GM12878 (cell line): ENCODE results near the gene CGAS. TPM values are rescaled to one million over a fixed set of nuclear protein-coding genes. Genes with fewer than 3 reads are reported as not detected.

ENCODE experiments used
- ATAC-seq: fragments of 200-7000 bp; cut with Tn5 transposase; 3 replicates; pipeline ENCODE4 v1.9.1; 2020; ENCODE audit warnings: mild to moderate bottlenecking, moderate library complexity
- BruUV-seq: library from RNA; stranded (reverse); fragments of 400-500 nt; replicated peaks from 2 replicates; lab custom pipeline; 2021; lab: Mats Ljungman, UMichigan
- CTCF ChIA-PET: fragments of 300-600 bp; sonication (Branson Sonifier 250); formaldehyde crosslinking; extraction: SDS; loops from one replicate; lab custom pipeline; 2021; ENCODE audit warnings: inconsistent platforms; lab: Yijun Ruan, JAX
- POLR2A ChIA-PET: fragments of 350-600 bp; formaldehyde crosslinking; extraction: SDS; loops from one replicate; lab custom pipeline; 2021; ENCODE audit warnings: inconsistent platforms; lab: Charles Lee
- RAD21 ChIA-PET: fragments of 300-600 bp; sonication (Branson Sonifier 250); formaldehyde crosslinking; loops from one replicate; lab custom pipeline; 2023; ENCODE audit warnings: antibody characterized with exemption; ENCODE audit not compliant: unreplicated experiment; lab: Charles Lee
- SMC1A ChIA-PET: fragments of 300-600 bp; sonication (Branson Sonifier 250); formaldehyde crosslinking; loops from one replicate; lab custom pipeline; 2023; ENCODE audit not compliant: unreplicated experiment, uncharacterized antibody; lab: Charles Lee
- DNase-seq: peaks from one replicate; pipeline ENCODE4 v3.0.0-alpha.2; 2011; ENCODE audit warnings: low read depth, low spot score
- FAIRE-seq: peaks from 3 replicates; lab custom pipeline; 2011; peaks lifted over from hg19 to GRCh38; lab: Jason Lieb, UNC
- H2AFZ ChIP-seq: 2 replicates; pipeline ENCODE4 v1.6.0; 2011; ENCODE audit warnings: low read depth, low read length, control low read depth; ENCODE audit not compliant: control insufficient read depth
- H3K27ac ChIP-seq: 2 replicates; pipeline ENCODE4 v1.5.1; 2011; ENCODE audit warnings: control low read depth; ENCODE audit not compliant: control insufficient read depth, insufficient read depth
- H3K27me3 ChIP-seq, 2 experiments: replicated peaks in 1 of 2; 2 replicates each; pipeline versions ENCODE4 v1.6.0 to v1.6.1; 2011; ENCODE audit warnings: low read length in 1 of 2; ENCODE audit not compliant: control insufficient read depth in 2 of 2, insufficient read depth in 2 of 2
- H3K36me3 ChIP-seq, 2 experiments: 2 replicates each; pipeline ENCODE4 v1.5.1; 2011; ENCODE audit warnings: low read length in 1 of 2; ENCODE audit not compliant: control insufficient read depth in 2 of 2, insufficient read depth in 2 of 2
- H3K4me1 ChIP-seq: 2 replicates; pipeline ENCODE4 v1.6.1; 2011; ENCODE audit warnings: mild to moderate bottlenecking, low read length, moderate library complexity, mixed read lengths; ENCODE audit not compliant: control insufficient read depth, insufficient read depth
- H3K4me2 ChIP-seq: 2 replicates; pipeline ENCODE4 v1.6.0; 2011; ENCODE audit warnings: control low read depth; ENCODE audit not compliant: control insufficient read depth, insufficient read depth
- H3K4me3 ChIP-seq: fragments of 200-600 bp; sonication (generic); 2 replicates; pipeline ENCODE4 v1.5.1; 2016
- H3K79me2 ChIP-seq: 2 replicates; pipeline ENCODE4 v1.6.0; 2011; ENCODE audit warnings: low read length; ENCODE audit not compliant: control insufficient read depth, insufficient read depth
- H3K9ac ChIP-seq: 2 replicates; pipeline ENCODE4 v1.8.0; 2011; ENCODE audit warnings: low read length, control low read depth, mixed read lengths; ENCODE audit not compliant: control insufficient read depth, insufficient read depth
- H3K9me3 ChIP-seq: replicated peaks from 3 replicates; pipeline ENCODE4 v1.5.1; 2011; ENCODE audit warnings: mild to moderate bottlenecking, low read length; ENCODE audit not compliant: control insufficient read depth, insufficient read depth
- H4K20me1 ChIP-seq: 2 replicates; pipeline ENCODE4 v1.6.0; 2011; ENCODE audit not compliant: control insufficient read depth, insufficient read depth
- ASH2L ChIP-seq: fragments of 300-600, 200-600 bp; sonication (generic); IDR thresholded peaks from 2 replicates; pipeline ENCODE4 v1.6.1; 2017; ENCODE audit warnings: low read depth, mild to moderate bottlenecking, borderline replicate concordance
- CEBPB ChIP-seq, 2 experiments: fragments of 150-350 bp in 1 of 2; IDR thresholded peaks; 2 replicates each; pipeline ENCODE4 v1.6.1; 2012 to 2014; ENCODE audit warnings: low read depth in 2 of 2, low read length in 2 of 2, borderline replicate concordance in 1 of 2, inconsistent platforms in 1 of 2
- RBBP5 ChIP-seq: fragments of 200-600 bp; sonication (generic); conservative IDR thresholded peaks from 2 replicates; pipeline ENCODE4 v1.6.1; 2016
- SMC3 ChIP-seq: IDR thresholded peaks from 2 replicates; pipeline ENCODE4 v1.6.1; 2011; ENCODE audit warnings: low read length, improper control_type of control experiment, borderline replicate concordance
- WGBS: methylation state at CpG from one replicate; pipeline ENCODE4 v1.1.6; 2016; ENCODE audit warnings: low lambda C conversion rate; ENCODE audit not compliant: insufficient replicate concordance, insufficient coverage; ENCODE audit errors: missing lambda C conversion rate; 5-methylcytosine and 5-hydroxymethylcytosine counted together
- in situ Hi-C: fragments of 300-500 bp; cut with MboI; formaldehyde crosslinking; loops from 9 replicates; pipeline ENCODE4 v1.14.3; 2018; ENCODE audit warnings: mixed read lengths
- intact Hi-C: fragments of 100-400 bp; cut with micrococcal nuclease; formaldehyde crosslinking; loops from one replicate; pipeline ENCODE4 v1.14.2; 2022; ENCODE audit not compliant: unreplicated experiment
- polyA plus RNA-seq, 11 experiments: library from polyadenylated mRNA; depleted of rRNA in 4 of 11; unstranded in 6 of 11; stranded (reverse) in 5 of 11; fragments of >200 nt; fragmentation: Nextera tagmentation in 4 of 11; fragmentation: Illumina TruSeq in 1 of 11; extraction: Ambion mirVana in 4 of 11; extraction: Trizol in 1 of 11; gene quantifications; 1 replicate in 1 of 11; 2 replicates in 10 of 11; pipeline versions ENCODE4 v1.2.1 to v1.2.3, GENCODE V29; 2011 to 2016; ENCODE audit warnings: inconsistent platforms in 2 of 11, missing spikeins in 2 of 11, low read depth in 1 of 11
- total RNA-seq, 4 experiments: library from RNA; depleted of rRNA in 3 of 4; stranded (reverse); fragments of >200 nt in 3 of 4; fragmentation: Illumina TruSeq in 1 of 4; extraction: Trizol in 1 of 4; gene quantifications; 2 replicates each; pipeline versions ENCODE4 v1.2.1 to v1.2.3, GENCODE V29; 2013 to 2021
- TF ChIP-seq, protein P1 (sequence below), 3 experiments: IDR thresholded peaks in 2 of 3; conservative IDR thresholded peaks in 1 of 3; 2 replicates each; pipeline ENCODE4 v1.5.1; 2011; ENCODE audit warnings: low read depth in 3 of 3, low read length in 3 of 3, mild to moderate bottlenecking in 3 of 3, control low read depth in 2 of 3, moderate library complexity in 2 of 3, inconsistent platforms in 1 of 3, mixed read lengths in 1 of 3; ENCODE audit not compliant: control insufficient read depth in 2 of 3, insufficient read depth in 1 of 3; ENCODE audit errors: extremely low read depth in 1 of 3
- TF ChIP-seq, protein P2 (sequence below): fragments of 450-650 bp; IDR thresholded peaks from 2 replicates; pipeline ENCODE4 v1.6.1; 2016; ENCODE audit warnings: mild to moderate bottlenecking
- TF ChIP-seq, protein P3 (sequence below): IDR thresholded peaks from 2 replicates; pipeline ENCODE4 v1.6.1; 2012; ENCODE audit warnings: low read length, inconsistent platforms
- TF ChIP-seq, protein P4 (sequence below): fragments of 450-650 bp; IDR thresholded peaks from 2 replicates; pipeline ENCODE4 v1.6.1; 2017; ENCODE audit warnings: mild to moderate bottlenecking, low read depth, inconsistent platforms; ENCODE audit not compliant: poor library complexity, severe bottlenecking
- TF ChIP-seq, protein P5 (sequence below): fragments of 450-650 bp; IDR thresholded peaks from 2 replicates; pipeline ENCODE4 v1.6.1; 2016; ENCODE audit warnings: mild to moderate bottlenecking

CGAS gene
- total and polyA plus RNA-seq, 10 of the 15 experiments (the other 5 are each of a cell fraction or from before 2014, with no cell fraction given), result 4.7 to 30.2 (median 22.1) TPM

DNA sequence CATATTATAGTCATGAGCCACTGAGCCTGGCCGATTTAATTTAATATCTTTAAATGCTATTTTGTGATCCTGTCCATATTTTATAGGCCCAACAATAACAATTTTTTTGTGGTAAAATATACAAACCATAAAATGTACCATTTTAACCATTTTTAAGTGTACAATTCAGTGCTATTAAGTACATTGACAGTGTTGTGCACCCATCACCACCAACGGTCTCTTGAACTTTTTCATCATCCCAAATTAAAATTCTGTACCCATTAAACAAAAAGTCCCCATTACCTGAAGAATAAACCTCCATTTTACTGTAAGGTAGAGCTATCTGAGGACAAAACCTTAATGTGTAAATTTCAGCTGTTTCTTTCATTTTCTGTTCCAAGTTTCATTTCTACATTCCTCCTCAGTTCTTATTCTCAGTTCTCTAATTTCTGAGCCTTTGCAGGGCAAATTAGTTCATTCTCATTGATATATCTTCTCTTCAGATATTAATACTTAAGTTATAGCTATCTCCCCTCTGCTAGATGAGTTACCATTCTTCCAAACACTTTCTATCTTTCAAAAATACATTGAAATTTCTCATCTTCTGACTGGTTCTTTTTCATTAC is 19.7 kb upstream of the CGAS start (continued):
- TF ChIP-seq, protein P1, sequence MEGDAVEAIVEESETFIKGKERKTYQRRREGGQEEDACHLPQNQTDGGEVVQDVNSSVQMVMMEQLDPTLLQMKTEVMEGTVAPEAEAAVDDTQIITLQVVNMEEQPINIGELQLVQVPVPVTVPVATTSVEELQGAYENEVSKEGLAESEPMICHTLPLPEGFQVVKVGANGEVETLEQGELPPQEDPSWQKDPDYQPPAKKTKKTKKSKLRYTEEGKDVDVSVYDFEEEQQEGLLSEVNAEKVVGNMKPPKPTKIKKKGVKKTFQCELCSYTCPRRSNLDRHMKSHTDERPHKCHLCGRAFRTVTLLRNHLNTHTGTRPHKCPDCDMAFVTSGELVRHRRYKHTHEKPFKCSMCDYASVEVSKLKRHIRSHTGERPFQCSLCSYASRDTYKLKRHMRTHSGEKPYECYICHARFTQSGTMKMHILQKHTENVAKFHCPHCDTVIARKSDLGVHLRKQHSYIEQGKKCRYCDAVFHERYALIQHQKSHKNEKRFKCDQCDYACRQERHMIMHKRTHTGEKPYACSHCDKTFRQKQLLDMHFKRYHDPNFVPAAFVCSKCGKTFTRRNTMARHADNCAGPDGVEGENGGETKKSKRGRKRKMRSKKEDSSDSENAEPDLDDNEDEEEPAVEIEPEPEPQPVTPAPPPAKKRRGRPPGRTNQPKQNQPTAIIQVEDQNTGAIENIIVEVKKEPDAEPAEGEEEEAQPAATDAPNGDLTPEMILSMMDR (IDR thresholded peaks at IDR 0.05 in 2 of 3, conservative IDR thresholded peaks at IDR 0.05 in 1 of 3; ENCODE audit: control insufficient read depth in 2 of 3, extremely low read depth in 1 of 3, insufficient read depth in 1 of 3, low read depth in 3 of 3, low read length in 3 of 3), result no peak

DNA sequence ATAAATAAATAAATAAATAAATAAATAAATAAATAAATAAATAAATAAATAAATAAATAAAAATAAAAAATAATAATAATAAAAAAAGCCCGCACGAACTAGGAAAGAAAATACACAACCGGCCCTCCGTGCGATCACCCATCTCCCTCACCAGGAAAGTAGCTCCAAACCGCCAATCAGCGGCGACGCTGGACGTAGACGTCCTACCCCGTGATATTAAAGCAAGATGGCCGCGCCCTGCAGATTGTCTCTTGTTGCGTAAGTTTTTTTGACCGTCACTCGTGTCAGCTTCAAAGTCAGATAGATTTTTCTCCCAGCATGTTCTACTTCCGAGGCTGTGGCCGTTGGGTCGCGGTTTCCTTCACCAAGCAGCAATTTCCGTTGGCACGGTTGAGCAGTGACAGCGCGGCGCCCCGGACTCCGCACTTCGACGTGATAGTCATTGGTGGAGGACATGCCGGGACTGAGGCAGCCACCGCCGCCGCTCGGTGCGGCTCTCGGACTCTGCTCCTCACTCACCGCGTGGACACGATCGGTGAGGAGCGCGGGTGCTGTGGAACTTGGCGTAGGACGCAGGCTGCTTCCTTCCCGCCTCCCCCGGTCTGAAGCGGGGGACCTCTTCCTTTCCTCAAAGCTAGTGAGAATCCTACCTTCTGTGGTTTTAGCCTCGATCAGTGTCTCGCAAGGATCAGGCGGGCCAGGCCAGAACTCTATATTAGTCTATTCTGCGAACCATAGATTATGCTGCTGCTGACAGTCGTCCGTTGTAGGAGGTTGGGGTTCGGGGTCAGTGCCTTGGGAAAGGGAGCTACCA is 9.6 kb upstream of the CGAS start, which contains the start of gene MTO1:
Gene MTO1 (plus strand): TSS at position 201 of the 814 bp plus-strand sequence. CDS start 118 bp downstream, at position 319.
- Histone ChIP-seq H4K20me1 (no peaks in the 10 kb centered on the region), H3K36me3 (peaks cover 0 to 5% of the 10 kb centered on the region in 2 experiments; a peak in 1 of 4 replicates), H2AFZ (peak within 1 kb of the TSS; percentile 94), H3K4me1 (peaks cover 10% of the 10 kb centered on the region), H3K79me2 (peaks cover 22% of the 10 kb centered on the region), H3K9me3 (no peaks in the 10 kb centered on the region), H3K9ac (peak within 1 kb of the TSS; percentile 76), H3K4me3 (peak within 1 kb of the TSS; percentile 92), H3K27ac (peak within 1 kb of the TSS; percentile 87), H3K27me3 (no peaks in the 10 kb centered on the region), H3K4me2 (peak within 1 kb of the TSS; percentile 68)
- ChIA-PET POLR2A (interaction anchor here (0.8 to 3.6 kb wide), 13 partner anchors 10 to 1782 kb away, joined by 3 to 42 read pairs (median 5); partner anchors contain the start of genes CGAS, COX7A2, EEF1A1 and SLC17A5), RAD21 (interaction anchor here (0.7 to 2.3 kb wide), 14 partner anchors 10 to 191 kb away, joined by 3 to 44 read pairs (median 6); partner anchors contain the start of genes CGAS and SLC17A5), SMC1A (interaction anchor here (0.6 to 4.1 kb wide), 20 partner anchors 10 to 836 kb away, joined by 3 to 54 read pairs (median 4); partner anchors contain the start of genes CGAS and EEF1A1), CTCF (interaction anchor here (0.7 to 4.0 kb wide), 17 partner anchors 10 to 191 kb away, joined by 3 to 31 read pairs (median 4); partner anchors contain the start of gene CGAS)
- intact Hi-C loops (no loop called here), in situ Hi-C loops (no loop called here)
- WGBS, result under 1% methylated on average over 55 of the region's 55 CpGs
- ATAC-seq, result peak; percentile 96
- TSS peak; percentile 94 for BruUV-seq
- no peak for DNase-seq
- FAIRE-seq, result peak; percentile 95
- TF ChIP-seq ASH2L (peak; percentile 86; the same call in 1 of the 2 replicates), CEBPB (IDR thresholded peaks at IDR 0.05; ENCODE audit: borderline replicate concordance in 1 of 2, low read depth in 2 of 2, low read length in 2 of 2) (peak in 1 of 2 experiments; percentile 84; a peak in 2 of 4 replicates), RBBP5 (no peak), SMC3 (no peak)
- TF ChIP-seq, protein P2, sequence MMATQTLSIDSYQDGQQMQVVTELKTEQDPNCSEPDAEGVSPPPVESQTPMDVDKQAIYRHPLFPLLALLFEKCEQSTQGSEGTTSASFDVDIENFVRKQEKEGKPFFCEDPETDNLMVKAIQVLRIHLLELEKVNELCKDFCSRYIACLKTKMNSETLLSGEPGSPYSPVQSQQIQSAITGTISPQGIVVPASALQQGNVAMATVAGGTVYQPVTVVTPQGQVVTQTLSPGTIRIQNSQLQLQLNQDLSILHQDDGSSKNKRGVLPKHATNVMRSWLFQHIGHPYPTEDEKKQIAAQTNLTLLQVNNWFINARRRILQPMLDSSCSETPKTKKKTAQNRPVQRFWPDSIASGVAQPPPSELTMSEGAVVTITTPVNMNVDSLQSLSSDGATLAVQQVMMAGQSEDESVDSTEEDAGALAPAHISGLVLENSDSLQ, result peak; percentile 79
- TF ChIP-seq, protein P3, sequence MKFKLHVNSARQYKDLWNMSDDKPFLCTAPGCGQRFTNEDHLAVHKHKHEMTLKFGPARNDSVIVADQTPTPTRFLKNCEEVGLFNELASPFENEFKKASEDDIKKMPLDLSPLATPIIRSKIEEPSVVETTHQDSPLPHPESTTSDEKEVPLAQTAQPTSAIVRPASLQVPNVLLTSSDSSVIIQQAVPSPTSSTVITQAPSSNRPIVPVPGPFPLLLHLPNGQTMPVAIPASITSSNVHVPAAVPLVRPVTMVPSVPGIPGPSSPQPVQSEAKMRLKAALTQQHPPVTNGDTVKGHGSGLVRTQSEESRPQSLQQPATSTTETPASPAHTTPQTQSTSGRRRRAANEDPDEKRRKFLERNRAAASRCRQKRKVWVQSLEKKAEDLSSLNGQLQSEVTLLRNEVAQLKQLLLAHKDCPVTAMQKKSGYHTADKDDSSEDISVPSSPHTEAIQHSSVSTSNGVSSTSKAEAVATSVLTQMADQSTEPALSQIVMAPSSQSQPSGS, result no peak; the same call in 1 of the 2 replicates
- TF ChIP-seq, protein P4, sequence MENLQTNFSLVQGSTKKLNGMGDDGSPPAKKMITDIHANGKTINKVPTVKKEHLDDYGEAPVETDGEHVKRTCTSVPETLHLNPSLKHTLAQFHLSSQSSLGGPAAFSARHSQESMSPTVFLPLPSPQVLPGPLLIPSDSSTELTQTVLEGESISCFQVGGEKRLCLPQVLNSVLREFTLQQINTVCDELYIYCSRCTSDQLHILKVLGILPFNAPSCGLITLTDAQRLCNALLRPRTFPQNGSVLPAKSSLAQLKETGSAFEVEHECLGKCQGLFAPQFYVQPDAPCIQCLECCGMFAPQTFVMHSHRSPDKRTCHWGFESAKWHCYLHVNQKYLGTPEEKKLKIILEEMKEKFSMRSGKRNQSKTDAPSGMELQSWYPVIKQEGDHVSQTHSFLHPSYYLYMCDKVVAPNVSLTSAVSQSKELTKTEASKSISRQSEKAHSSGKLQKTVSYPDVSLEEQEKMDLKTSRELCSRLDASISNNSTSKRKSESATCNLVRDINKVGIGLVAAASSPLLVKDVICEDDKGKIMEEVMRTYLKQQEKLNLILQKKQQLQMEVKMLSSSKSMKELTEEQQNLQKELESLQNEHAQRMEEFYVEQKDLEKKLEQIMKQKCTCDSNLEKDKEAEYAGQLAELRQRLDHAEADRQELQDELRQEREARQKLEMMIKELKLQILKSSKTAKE, result peak; percentile 60
- TF ChIP-seq, protein P5, sequence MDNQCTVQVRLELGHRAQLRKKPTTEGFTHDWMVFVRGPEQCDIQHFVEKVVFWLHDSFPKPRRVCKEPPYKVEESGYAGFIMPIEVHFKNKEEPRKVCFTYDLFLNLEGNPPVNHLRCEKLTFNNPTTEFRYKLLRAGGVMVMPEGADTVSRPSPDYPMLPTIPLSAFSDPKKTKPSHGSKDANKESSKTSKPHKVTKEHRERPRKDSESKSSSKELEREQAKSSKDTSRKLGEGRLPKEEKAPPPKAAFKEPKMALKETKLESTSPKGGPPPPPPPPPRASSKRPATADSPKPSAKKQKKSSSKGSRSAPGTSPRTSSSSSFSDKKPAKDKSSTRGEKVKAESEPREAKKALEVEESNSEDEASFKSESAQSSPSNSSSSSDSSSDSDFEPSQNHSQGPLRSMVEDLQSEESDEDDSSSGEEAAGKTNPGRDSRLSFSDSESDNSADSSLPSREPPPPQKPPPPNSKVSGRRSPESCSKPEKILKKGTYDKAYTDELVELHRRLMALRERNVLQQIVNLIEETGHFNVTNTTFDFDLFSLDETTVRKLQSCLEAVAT, result peak; percentile 58; the same call in 1 of the 2 replicates
